DND-41 (cell line): ENCODE results near the gene NCOR1.

Experiments used
- CTCF ChIP-seq: IDR thresholded peaks from 2 replicates; pipeline ENCODE4 v1.5.1; 2012; ENCODE audit warnings: borderline replicate concordance, low read length, moderate library complexity, mild to moderate bottlenecking; ENCODE audit not compliant: poor library complexity, severe bottlenecking; ENCODE audit errors: extremely low read depth
- EZH2 ChIP-seq: IDR thresholded peaks from 3 replicates; pipeline ENCODE4 v1.6.1; 2012; ENCODE audit warnings: borderline replicate concordance, low read depth, mild to moderate bottlenecking, moderate library complexity, low read length, inconsistent platforms; ENCODE audit not compliant: severe bottlenecking

- TF ChIP-seq CTCF (no peak), EZH2 (no peak)
These were observed 111.1 kb downstream of the NCOR1 start for GRCh38 chr17:16104189-16104588.
